Measurements from ENCODE around the gene HSF2BP.

The HSF2BP gene

DNA sequence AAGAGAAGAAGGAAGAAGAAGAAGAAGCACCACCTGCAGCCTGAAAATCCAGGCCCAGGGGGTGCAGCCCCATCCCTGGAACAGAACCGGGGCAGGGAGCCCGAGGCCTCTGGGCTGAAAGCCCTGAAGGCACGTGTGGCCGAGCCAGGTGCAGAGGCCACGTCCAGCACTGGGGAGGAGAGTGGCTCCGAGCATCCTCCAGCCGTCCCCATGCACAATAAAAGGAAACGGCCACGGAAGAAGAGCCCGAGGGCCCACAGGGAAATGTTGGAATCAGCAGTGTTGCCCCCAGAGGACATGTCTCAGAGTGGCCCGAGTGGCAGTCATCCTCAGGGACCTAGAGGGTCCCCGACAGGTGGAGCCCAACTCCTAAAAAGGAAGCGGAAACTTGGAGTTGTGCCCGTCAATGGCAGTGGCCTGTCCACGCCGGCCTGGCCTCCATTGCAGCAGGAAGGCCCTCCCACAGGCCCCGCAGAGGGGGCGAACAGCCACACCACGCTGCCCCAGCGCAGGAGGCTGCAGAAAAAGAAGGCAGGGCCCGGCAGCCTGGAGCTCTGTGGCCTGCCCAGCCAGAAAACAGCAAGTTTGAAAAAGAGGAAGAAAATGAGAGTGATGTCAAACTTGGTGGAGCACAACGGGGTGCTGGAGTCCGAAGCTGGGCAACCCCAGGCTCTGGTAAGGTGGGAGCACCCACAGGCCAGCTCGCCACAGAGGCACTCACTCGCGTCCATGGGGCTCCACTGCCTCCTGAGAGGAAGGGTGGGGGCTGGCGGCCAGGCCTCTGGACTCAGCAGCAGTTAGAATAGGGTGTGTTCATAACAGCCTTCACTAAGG lies 28.5 kb upstream of the HSF2BP start:
- no peak for TF ChIP-seq CTCF (IDR thresholded peaks at IDR 0.05; ENCODE audit: insufficient read depth, low read length)
- TF ChIP-seq, protein P1, sequence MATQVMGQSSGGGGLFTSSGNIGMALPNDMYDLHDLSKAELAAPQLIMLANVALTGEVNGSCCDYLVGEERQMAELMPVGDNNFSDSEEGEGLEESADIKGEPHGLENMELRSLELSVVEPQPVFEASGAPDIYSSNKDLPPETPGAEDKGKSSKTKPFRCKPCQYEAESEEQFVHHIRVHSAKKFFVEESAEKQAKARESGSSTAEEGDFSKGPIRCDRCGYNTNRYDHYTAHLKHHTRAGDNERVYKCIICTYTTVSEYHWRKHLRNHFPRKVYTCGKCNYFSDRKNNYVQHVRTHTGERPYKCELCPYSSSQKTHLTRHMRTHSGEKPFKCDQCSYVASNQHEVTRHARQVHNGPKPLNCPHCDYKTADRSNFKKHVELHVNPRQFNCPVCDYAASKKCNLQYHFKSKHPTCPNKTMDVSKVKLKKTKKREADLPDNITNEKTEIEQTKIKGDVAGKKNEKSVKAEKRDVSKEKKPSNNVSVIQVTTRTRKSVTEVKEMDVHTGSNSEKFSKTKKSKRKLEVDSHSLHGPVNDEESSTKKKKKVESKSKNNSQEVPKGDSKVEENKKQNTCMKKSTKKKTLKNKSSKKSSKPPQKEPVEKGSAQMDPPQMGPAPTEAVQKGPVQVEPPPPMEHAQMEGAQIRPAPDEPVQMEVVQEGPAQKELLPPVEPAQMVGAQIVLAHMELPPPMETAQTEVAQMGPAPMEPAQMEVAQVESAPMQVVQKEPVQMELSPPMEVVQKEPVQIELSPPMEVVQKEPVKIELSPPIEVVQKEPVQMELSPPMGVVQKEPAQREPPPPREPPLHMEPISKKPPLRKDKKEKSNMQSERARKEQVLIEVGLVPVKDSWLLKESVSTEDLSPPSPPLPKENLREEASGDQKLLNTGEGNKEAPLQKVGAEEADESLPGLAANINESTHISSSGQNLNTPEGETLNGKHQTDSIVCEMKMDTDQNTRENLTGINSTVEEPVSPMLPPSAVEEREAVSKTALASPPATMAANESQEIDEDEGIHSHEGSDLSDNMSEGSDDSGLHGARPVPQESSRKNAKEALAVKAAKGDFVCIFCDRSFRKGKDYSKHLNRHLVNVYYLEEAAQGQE (IDR thresholded peaks at IDR 0.05; ENCODE audit: insufficient replicate concordance, low read depth) = no peak
- no peak for TF ChIP-seq POLR2AphosphoS5 (IDR thresholded peaks at IDR 0.05; ENCODE audit: low read depth)
- TF ChIP-seq GABPA (IDR thresholded peaks at IDR 0.05; ENCODE audit: low read depth) = no peak
- no peak for TF ChIP-seq SPI1 (IDR thresholded peaks at IDR 0.05; ENCODE audit: borderline replicate concordance, low read depth)
- peak in 1 of 2 experiments; percentile 39 for DNase-seq (ENCODE audit: low read depth in 1 of 2, low spot score in 1 of 2)
- Histone ChIP-seq H3K27ac (replicated peaks) (peak overlapping the region; percentile 26; the same call in 1 of the 2 replicates), H3K4me3 (replicated peaks; ENCODE audit: insufficient read depth, low read length) (no peak overlapping the region), H3K27me3 (ENCODE audit: insufficient read depth, poor library complexity, severe bottlenecking) (no peaks in the 10 kb centered on the region)

DNA sequence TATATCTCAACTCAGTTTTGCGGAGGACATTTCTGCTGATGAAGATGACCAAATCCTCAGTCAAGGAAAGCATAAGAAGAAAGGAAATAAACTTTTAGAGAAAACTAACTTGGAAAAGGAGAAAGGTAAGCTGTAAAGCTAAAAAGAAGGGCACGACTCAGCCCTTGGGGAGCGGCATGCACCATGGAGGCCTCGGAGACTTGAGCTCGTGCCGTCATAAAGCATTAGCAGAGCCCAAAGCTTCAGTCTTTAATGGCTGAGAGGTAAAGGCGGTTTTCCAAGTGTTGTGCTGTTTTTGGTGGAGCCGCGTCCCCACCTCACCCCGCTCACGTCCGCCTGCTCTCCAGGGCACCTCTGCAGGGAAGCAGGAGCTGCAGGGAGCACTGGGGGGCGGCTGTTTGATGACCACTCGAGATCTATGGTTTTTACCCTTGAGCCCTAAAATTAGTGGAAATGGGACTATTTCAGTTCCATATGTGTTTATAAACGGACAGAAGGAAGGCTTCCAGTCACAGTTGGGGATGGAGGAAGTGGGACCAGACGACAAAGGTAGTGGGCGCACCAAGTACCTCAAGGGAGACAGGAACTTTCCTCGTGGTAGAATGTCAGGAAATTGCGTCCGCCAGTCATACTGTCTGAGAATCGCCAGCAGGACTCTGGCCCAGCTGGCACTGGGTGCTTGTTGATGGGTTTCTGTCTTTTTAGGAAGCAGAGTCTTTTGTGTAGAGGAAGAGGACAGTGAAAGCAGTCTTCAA lies 27.7 kb upstream of the HSF2BP start:
- TF ChIP-seq SPI1 (IDR thresholded peaks at IDR 0.05; ENCODE audit: borderline replicate concordance, low read depth) = no peak
- no peak for TF ChIP-seq GABPA (IDR thresholded peaks at IDR 0.05; ENCODE audit: low read depth)
- TF ChIP-seq POLR2AphosphoS5 (IDR thresholded peaks at IDR 0.05; ENCODE audit: low read depth) = no peak
- TF ChIP-seq, protein P1 (IDR thresholded peaks at IDR 0.05; ENCODE audit: insufficient replicate concordance, low read depth) = no peak
- no peak for TF ChIP-seq CTCF (IDR thresholded peaks at IDR 0.05; ENCODE audit: insufficient read depth, low read length)
- no peaks in the 10 kb centered on the region for H3K27me3 ChIP-seq (ENCODE audit: insufficient read depth, poor library complexity, severe bottlenecking)

DNA sequence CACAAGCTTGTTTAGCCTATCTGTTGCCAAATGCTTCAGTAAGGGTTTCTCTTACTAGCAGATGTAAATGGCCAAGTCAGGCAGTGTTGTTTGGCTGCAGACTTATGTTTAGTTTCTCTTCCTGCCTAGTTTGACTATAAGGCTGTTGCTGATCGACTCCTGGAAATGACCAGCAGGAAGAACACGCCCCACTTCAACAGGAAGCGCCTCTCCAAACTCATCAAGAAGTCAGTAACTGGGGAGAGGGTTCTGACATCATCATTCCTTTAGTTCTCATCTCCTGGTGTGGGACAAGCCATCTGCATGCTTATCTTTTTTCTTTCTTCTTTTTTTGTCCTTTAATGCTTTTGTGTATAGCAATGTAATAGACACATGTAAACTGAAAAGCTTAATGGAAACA lies 25.1 kb upstream of the HSF2BP start:
- no peak for DNase-seq (ENCODE audit: low read depth in 1 of 2, low spot score in 1 of 2)

More for the DNA sequence above, 27.7 kb upstream of the HSF2BP start:
- peak in 1 of 2 experiments; percentile 12 for DNase-seq (ENCODE audit: low read depth in 1 of 2, low spot score in 1 of 2)
- Histone ChIP-seq H3K27ac (replicated peaks) (no peak overlapping the region), H3K4me3 (replicated peaks; ENCODE audit: insufficient read depth, low read length) (no peak overlapping the region)

More for the DNA sequence above, 25.1 kb upstream of the HSF2BP start:
- H3K27ac ChIP-seq (replicated peaks) = no peak overlapping the region
- H3K4me3 ChIP-seq (replicated peaks; ENCODE audit: insufficient read depth, low read length) = no peak overlapping the region
- H3K27me3 ChIP-seq (ENCODE audit: insufficient read depth, poor library complexity, severe bottlenecking) = no peaks in the 10 kb centered on the region
- no peak for TF ChIP-seq GABPA (IDR thresholded peaks at IDR 0.05; ENCODE audit: low read depth)
- TF ChIP-seq SPI1 (IDR thresholded peaks at IDR 0.05; ENCODE audit: borderline replicate concordance, low read depth) = no peak
- TF ChIP-seq CTCF (IDR thresholded peaks at IDR 0.05; ENCODE audit: insufficient read depth, low read length) = no peak
- TF ChIP-seq, protein P1 (IDR thresholded peaks at IDR 0.05; ENCODE audit: insufficient replicate concordance, low read depth) = no peak
- TF ChIP-seq POLR2AphosphoS5 (IDR thresholded peaks at IDR 0.05; ENCODE audit: low read depth) = no peak

All from HL-60 (cell line).